ENCODE measurements around the gene SIVA1.

DNA sequence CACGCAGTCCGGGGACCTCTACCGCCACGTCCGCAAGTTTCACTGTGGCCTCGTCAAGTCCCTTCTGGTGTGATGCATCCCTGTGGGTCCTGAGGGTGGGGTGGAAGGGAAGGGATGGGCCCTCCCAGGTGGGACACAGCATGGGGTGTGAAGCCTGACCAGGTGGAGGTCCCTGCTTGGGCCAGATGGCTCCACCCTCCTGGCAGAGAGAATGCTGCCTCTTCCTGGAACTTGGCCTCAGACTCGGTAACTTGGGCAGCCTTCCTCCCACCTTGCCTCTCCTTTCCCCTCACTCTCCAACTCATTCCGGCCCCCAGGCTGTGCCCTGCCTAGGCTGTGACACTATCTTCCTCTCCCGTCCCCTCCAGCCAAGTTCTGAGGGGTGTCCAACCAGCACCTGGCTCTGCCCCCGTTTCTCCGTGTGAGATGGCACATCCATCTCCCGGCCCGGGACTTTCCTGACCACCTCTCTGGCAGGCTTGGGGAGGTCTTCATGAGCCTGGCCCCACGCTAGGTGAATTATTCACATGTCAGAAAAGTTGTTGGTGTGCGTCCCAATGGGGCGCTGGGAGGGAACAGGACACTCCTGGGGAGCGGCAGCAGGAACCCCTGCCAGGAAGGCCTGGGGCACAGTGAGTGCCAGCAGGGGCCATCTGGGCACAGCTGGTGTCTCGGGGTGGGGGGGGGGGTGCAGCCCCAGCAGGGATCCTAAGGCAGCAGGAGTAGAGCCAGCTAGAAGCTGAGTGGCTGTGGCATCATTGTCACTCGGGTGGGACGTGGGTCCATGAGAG is 49.6 kb downstream of the SIVA1 start:
- TF ChIP-seq SUZ12 (IDR thresholded peaks at IDR 0.05; ENCODE audit: extremely low read depth, insufficient read depth, insufficient read length) (no peak), ZNF274 (IDR thresholded peaks at IDR 0.05; ENCODE audit: low read depth, low read length) (no peak)

Measured in NT2/D1 (cell line).